Keratinocyte (primary cell): ENCODE data around the gene DUSP23.

Source experiments
- EZH2 ChIP-seq: IDR thresholded peaks from one replicate; pipeline ENCODE4 v1.6.1; 2012; ENCODE audit warnings: inconsistent platforms, mild to moderate bottlenecking, low read length, moderate library complexity
- TF ChIP-seq, protein P1 (sequence below), 3 experiments: IDR thresholded peaks in 1 of 3; conservative IDR thresholded peaks in 1 of 3; optimal IDR thresholded peaks in 1 of 3; 2 replicates in 2 of 3; 3 replicates in 1 of 3; pipeline versions ENCODE3 to v1.5.1; 2011; ENCODE audit warnings: low read length in 3 of 3, mild to moderate bottlenecking in 3 of 3, moderate library complexity in 2 of 3, control low read depth in 1 of 3, inconsistent platforms in 1 of 3; ENCODE audit not compliant: insufficient read depth in 2 of 3; ENCODE audit errors: extremely low read depth in 1 of 3

DNA sequence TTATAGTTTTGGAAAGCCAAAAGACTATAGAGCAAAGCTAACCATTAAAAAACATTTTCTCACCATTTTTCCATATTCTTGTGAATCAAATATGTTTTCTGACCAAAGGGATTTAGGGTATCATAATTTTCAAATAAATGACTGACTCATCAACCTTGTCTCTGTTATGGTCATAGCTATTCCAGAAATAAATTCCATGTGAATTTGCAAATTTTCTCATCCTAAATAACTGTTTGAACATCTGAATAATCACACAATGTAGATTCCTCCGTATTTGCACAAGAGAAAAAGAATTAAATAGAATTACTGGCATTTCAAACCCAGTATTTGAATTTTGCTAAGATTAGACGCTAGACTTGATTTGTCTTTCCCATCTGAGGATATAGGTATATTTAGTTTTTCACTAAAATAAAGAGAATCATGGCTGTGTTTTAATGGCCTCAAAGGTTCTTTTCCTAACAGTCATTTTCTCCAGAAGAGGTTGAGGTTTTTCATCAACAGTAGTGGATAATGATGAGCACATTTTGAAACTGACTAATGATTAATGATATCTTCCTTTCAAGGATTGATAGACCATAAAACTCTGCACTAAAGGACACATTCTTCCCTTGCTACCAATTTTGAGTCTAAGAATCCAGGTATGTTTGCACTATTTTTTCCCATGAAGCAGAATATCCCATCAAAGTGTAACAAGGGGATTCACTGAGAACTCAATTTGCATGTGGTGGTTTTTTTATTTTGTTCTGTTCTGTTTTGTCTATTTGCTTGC is 9.5 kb upstream of the DUSP23 start:
- TF ChIP-seq, protein P1, sequence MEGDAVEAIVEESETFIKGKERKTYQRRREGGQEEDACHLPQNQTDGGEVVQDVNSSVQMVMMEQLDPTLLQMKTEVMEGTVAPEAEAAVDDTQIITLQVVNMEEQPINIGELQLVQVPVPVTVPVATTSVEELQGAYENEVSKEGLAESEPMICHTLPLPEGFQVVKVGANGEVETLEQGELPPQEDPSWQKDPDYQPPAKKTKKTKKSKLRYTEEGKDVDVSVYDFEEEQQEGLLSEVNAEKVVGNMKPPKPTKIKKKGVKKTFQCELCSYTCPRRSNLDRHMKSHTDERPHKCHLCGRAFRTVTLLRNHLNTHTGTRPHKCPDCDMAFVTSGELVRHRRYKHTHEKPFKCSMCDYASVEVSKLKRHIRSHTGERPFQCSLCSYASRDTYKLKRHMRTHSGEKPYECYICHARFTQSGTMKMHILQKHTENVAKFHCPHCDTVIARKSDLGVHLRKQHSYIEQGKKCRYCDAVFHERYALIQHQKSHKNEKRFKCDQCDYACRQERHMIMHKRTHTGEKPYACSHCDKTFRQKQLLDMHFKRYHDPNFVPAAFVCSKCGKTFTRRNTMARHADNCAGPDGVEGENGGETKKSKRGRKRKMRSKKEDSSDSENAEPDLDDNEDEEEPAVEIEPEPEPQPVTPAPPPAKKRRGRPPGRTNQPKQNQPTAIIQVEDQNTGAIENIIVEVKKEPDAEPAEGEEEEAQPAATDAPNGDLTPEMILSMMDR (optimal IDR thresholded peaks at IDR 0.05 in 1 of 3, IDR thresholded peaks at IDR 0.05 in 1 of 3, conservative IDR thresholded peaks at IDR 0.05 in 1 of 3; ENCODE audit: extremely low read depth in 1 of 3, insufficient read depth in 2 of 3, low read length in 3 of 3), result no peak
- no peak for TF ChIP-seq EZH2
